H1 (cell line): ENCODE results near the gene NYAP2. TPM values are rescaled to one million over a fixed set of nuclear protein-coding genes. Genes with fewer than 3 reads are reported as not detected.

Source experiments
- CTCF ChIA-PET: fragments of 300-600 bp; sonication (Branson Sonifier 250); formaldehyde crosslinking; loops from one replicate; lab custom pipeline; 2021; ENCODE audit not compliant: partially characterized antibody; lab: Charles Lee
- POLR2A ChIA-PET: fragments of 300-600 bp; sonication (Branson Sonifier 250); formaldehyde crosslinking; loops from one replicate; lab custom pipeline; 2021; ENCODE audit warnings: inconsistent platforms; ENCODE audit not compliant: partially characterized antibody; lab: Charles Lee
- DNase-seq, 2 experiments: peaks; one replicate each; pipeline versions ENCODE4 v3.0.0 to v3.0.0-alpha.2; 2010 to 2022; ENCODE audit warnings: low spot score in 2 of 2, low read depth in 1 of 2, mixed read lengths in 1 of 2
- FAIRE-seq: peaks from 2 replicates; lab custom pipeline; 2011; peaks lifted over from hg19 to GRCh38; lab: Jason Lieb, UNC
- H2AFZ ChIP-seq: 2 replicates; pipeline ENCODE4 v1.8.1; 2012; ENCODE audit warnings: low read length, inconsistent platforms
- H2AK5ac ChIP-seq: 2 replicates; pipeline ENCODE4 v1.6.1; 2013; ENCODE audit warnings: low read depth, low read length
- H2BK120ac ChIP-seq: replicated peaks from 2 replicates; pipeline ENCODE3; 2013; ENCODE audit warnings: low read depth, low read length, inconsistent platforms
- H2BK12ac ChIP-seq: 2 replicates; pipeline ENCODE4 v1.6.1; 2013; ENCODE audit warnings: low read depth, low read length
- H2BK15ac ChIP-seq: 2 replicates; pipeline ENCODE4 v1.6.1; 2013; ENCODE audit warnings: low read length
- H2BK20ac ChIP-seq: 2 replicates; pipeline ENCODE4 v1.6.1; 2013; ENCODE audit warnings: low read length
- H2BK5ac ChIP-seq: 2 replicates; pipeline ENCODE4 v1.6.1; 2013; ENCODE audit warnings: low read depth, low read length
- H3K14ac ChIP-seq: 2 replicates; pipeline ENCODE4 v1.6.1; 2013; ENCODE audit warnings: inconsistent platforms; ENCODE audit not compliant: insufficient read length
- H3K18ac ChIP-seq: 2 replicates; pipeline ENCODE4 v1.6.1; 2013; ENCODE audit warnings: low read length; ENCODE audit errors: extremely low read depth
- H3K23ac ChIP-seq: 2 replicates; pipeline ENCODE4 v1.6.1; 2013; ENCODE audit warnings: inconsistent platforms; ENCODE audit not compliant: insufficient read length
- H3K23me2 ChIP-seq: 2 replicates; pipeline ENCODE4 v1.6.1; 2013; ENCODE audit warnings: low read depth, low read length
- H3K27ac ChIP-seq: 2 replicates; pipeline ENCODE4 v1.6.1; 2011; ENCODE audit warnings: low read depth, low read length, inconsistent platforms
- H3K27me3 ChIP-seq, 4 experiments: replicated peaks in 1 of 4; 1 replicate in 1 of 4; 2 replicates in 3 of 4; pipeline versions ENCODE4 v1.6.1 to v1.8.1; 2011 to 2013; ENCODE audit warnings: low read length in 3 of 4, mild to moderate bottlenecking in 3 of 4, inconsistent platforms in 2 of 4, mixed read lengths in 2 of 4, moderate library complexity in 1 of 4; ENCODE audit not compliant: control insufficient read depth in 3 of 4, insufficient read depth in 3 of 4; ENCODE audit errors: extremely low read depth in 1 of 4
- H3K36me3 ChIP-seq, 4 experiments: 2 replicates each; pipeline versions ENCODE4 v1.6.1 to v1.8.1; 2011 to 2013; ENCODE audit warnings: mild to moderate bottlenecking in 4 of 4, low read length in 3 of 4, moderate library complexity in 2 of 4, control low read depth in 1 of 4, inconsistent platforms in 1 of 4; ENCODE audit not compliant: insufficient read depth in 4 of 4, control insufficient read depth in 2 of 4
- H3K4ac ChIP-seq: replicated peaks from 2 replicates; pipeline ENCODE3; 2013; ENCODE audit warnings: low read length, low read depth, mixed read lengths, inconsistent platforms; ENCODE audit not compliant: insufficient read length
- H3K4me1 ChIP-seq, 4 experiments: replicated peaks in 1 of 4; 1 replicate in 1 of 4; 2 replicates in 3 of 4; pipeline versions ENCODE4 v1.6.1 to v1.8.1; 2011 to 2013; ENCODE audit warnings: low read length in 3 of 4, inconsistent platforms in 2 of 4, mixed read lengths in 1 of 4; ENCODE audit not compliant: insufficient read depth in 4 of 4, control insufficient read depth in 3 of 4
- H3K4me2 ChIP-seq, 2 experiments: 2 replicates each; pipeline versions ENCODE4 v1.6.1 to v1.8.1; 2011 to 2013; ENCODE audit warnings: low read depth in 2 of 2, low read length in 2 of 2, control low read depth in 1 of 2, inconsistent platforms in 1 of 2, mild to moderate bottlenecking in 1 of 2; ENCODE audit not compliant: insufficient read depth in 1 of 2
- H3K4me3 ChIP-seq, 4 experiments: fragments of 200-600, 300-600 bp in 1 of 4; sonication (generic), shearing (Covaris generic), sonication (Bioruptor Twin) in 1 of 4; 2 replicates each; pipeline versions ENCODE4 v1.5.1 to v1.8.1; 2011 to 2016; ENCODE audit warnings: low read length in 4 of 4, low read depth in 3 of 4, control low read depth in 2 of 4, inconsistent platforms in 2 of 4, mild to moderate bottlenecking in 2 of 4, mixed read lengths in 1 of 4, moderate library complexity in 1 of 4; ENCODE audit not compliant: insufficient read depth in 2 of 4; ENCODE audit errors: extremely low read depth in 1 of 4
- H3K56ac ChIP-seq: replicated peaks from 2 replicates; pipeline ENCODE3; 2013; ENCODE audit warnings: low read depth, mild to moderate bottlenecking, mixed read lengths, low read length, inconsistent platforms; ENCODE audit not compliant: insufficient read length
- H3K79me1 ChIP-seq: 2 replicates; pipeline ENCODE4 v1.6.1; 2013; ENCODE audit warnings: low read depth, low read length, control low read depth
- H3K79me2 ChIP-seq, 2 experiments: 2 replicates each; pipeline versions ENCODE4 v1.6.1 to v1.8.1; 2012 to 2013; ENCODE audit warnings: low read length in 2 of 2, mild to moderate bottlenecking in 2 of 2, inconsistent platforms in 1 of 2; ENCODE audit not compliant: insufficient read depth in 2 of 2, control insufficient read depth in 1 of 2
- H3K9ac ChIP-seq, 4 experiments: replicated peaks in 1 of 4; 1 replicate in 1 of 4; 2 replicates in 3 of 4; pipeline versions ENCODE4 v1.6.1 to v1.8.1; 2011 to 2013; ENCODE audit warnings: low read depth in 3 of 4, low read length in 3 of 4, control low read depth in 2 of 4, mild to moderate bottlenecking in 2 of 4, moderate library complexity in 2 of 4, inconsistent platforms in 1 of 4; ENCODE audit errors: extremely low read depth in 1 of 4
- H3K9me3 ChIP-seq, 2 experiments: 2 replicates each; pipeline versions ENCODE4 v1.6.1 to v1.8.1; 2012 to 2013; ENCODE audit warnings: mild to moderate bottlenecking in 2 of 2, moderate library complexity in 2 of 2, control low read depth in 1 of 2, inconsistent platforms in 1 of 2, low read depth in 1 of 2, low read length in 1 of 2, mixed read lengths in 1 of 2; ENCODE audit not compliant: insufficient read depth in 2 of 2
- H4K20me1 ChIP-seq, 2 experiments: replicated peaks in 1 of 2; 2 replicates each; pipeline versions ENCODE3 to v1.8.1; 2011 to 2013; ENCODE audit warnings: inconsistent platforms in 2 of 2, low read length in 2 of 2, mild to moderate bottlenecking in 1 of 2; ENCODE audit not compliant: insufficient read depth in 2 of 2, control insufficient read depth in 1 of 2
- H4K5ac ChIP-seq: 2 replicates; pipeline ENCODE4 v1.6.1; 2013; ENCODE audit warnings: low read length, low read depth, mixed read lengths, inconsistent platforms; ENCODE audit not compliant: insufficient read length
- H4K8ac ChIP-seq: 2 replicates; pipeline ENCODE4 v1.8.0; 2013; ENCODE audit warnings: mild to moderate bottlenecking, moderate library complexity, low read length, inconsistent platforms; ENCODE audit not compliant: insufficient read depth; ENCODE audit errors: extremely low read depth
- H4K91ac ChIP-seq: replicated peaks from 2 replicates; pipeline ENCODE3; 2013; ENCODE audit warnings: low read length, mixed read lengths, inconsistent platforms; ENCODE audit not compliant: insufficient read length
- ATF3 ChIP-seq: IDR thresholded peaks from 2 replicates; pipeline ENCODE4 v1.6.1; 2011; ENCODE audit warnings: low read depth, mild to moderate bottlenecking, low read length; ENCODE audit not compliant: insufficient read depth
- BACH1 ChIP-seq: IDR thresholded peaks from 2 replicates; pipeline ENCODE4 v1.6.1; 2012; ENCODE audit warnings: low read length, improper control_type of control experiment
- CBX8 ChIP-seq: fragments of 300-800, 300-1000 bp; sonication (generic); IDR thresholded peaks from 2 replicates; pipeline ENCODE4 v1.7.1; 2016; ENCODE audit warnings: low read depth, low read length, borderline replicate concordance
- CHD1 ChIP-seq: IDR thresholded peaks from 2 replicates; pipeline ENCODE4 v1.6.1; 2012; ENCODE audit warnings: low read depth, low read length, improper control_type of control experiment
- CTBP2 ChIP-seq: IDR thresholded peaks from 2 replicates; pipeline ENCODE4 v1.7.0; 2011; ENCODE audit warnings: borderline replicate concordance, mild to moderate bottlenecking, moderate library complexity, mixed read lengths, low read length; ENCODE audit not compliant: insufficient read depth, insufficient read length
- EP300 ChIP-seq, 2 experiments: IDR thresholded peaks; 1 replicate in 1 of 2; 2 replicates in 1 of 2; pipeline ENCODE4 v1.6.1; 2011 to 2012; ENCODE audit warnings: low read depth in 2 of 2, low read length in 2 of 2, mild to moderate bottlenecking in 2 of 2, borderline replicate concordance in 1 of 2, inconsistent platforms in 1 of 2, moderate library complexity in 1 of 2
- FOSL1 ChIP-seq: IDR thresholded peaks from 2 replicates; pipeline ENCODE4 v1.6.1; 2011; ENCODE audit warnings: mild to moderate bottlenecking, low read depth, low read length, moderate library complexity; ENCODE audit not compliant: insufficient read depth
- JUN ChIP-seq: IDR thresholded peaks from 2 replicates; pipeline ENCODE4 v1.6.1; 2011; ENCODE audit warnings: low read depth, mild to moderate bottlenecking, improper control_type of control experiment, low read length
- KDM4A ChIP-seq: IDR thresholded peaks from one replicate; pipeline ENCODE4 v1.7.1; 2012; ENCODE audit warnings: low read depth, mild to moderate bottlenecking, moderate library complexity, low read length, inconsistent platforms; ENCODE audit not compliant: severe bottlenecking
- MAFK ChIP-seq: IDR thresholded peaks from 2 replicates; pipeline ENCODE4 v1.6.1; 2012; ENCODE audit warnings: low read depth, mild to moderate bottlenecking, improper control_type of control experiment, low read length
- RNF2 ChIP-seq: fragments of 200-900, 300-1000 bp; sonication (generic); IDR thresholded peaks from 2 replicates; pipeline ENCODE4 v1.7.1; 2016; ENCODE audit warnings: borderline replicate concordance, low read depth, mild to moderate bottlenecking, antibody characterized with exemption, low read length; ENCODE audit not compliant: poor library complexity, severe bottlenecking; ENCODE audit errors: missing control alignments
- SIRT6 ChIP-seq: IDR thresholded peaks from one replicate; pipeline ENCODE4 v1.7.1; 2012; ENCODE audit warnings: low read length, inconsistent platforms
- SP2 ChIP-seq: IDR thresholded peaks from 2 replicates; pipeline ENCODE4 v1.6.1; 2012; ENCODE audit warnings: mild to moderate bottlenecking, low read length, inconsistent platforms
- YY1 ChIP-seq: IDR thresholded peaks from 2 replicates; pipeline ENCODE4 v1.6.1; 2011; ENCODE audit warnings: low read depth, mild to moderate bottlenecking, low read length
- WGBS, 2 experiments: shearing (Covaris generic) in 1 of 2; methylation state at CpG; one replicate each; pipeline versions ENCODE4 v1.1.6 to v1.1.7; 2013 to 2015; ENCODE audit warnings: low lambda C conversion rate in 2 of 2, mixed read lengths in 2 of 2, inconsistent platforms in 1 of 2, low coverage in 1 of 2, missing lambda C conversion rate in 1 of 2; ENCODE audit not compliant: insufficient replicate concordance in 2 of 2, insufficient coverage in 1 of 2, insufficient read length in 1 of 2; ENCODE audit errors: extremely low coverage in 1 of 2, missing lambda C conversion rate in 1 of 2; 5-methylcytosine and 5-hydroxymethylcytosine counted together
- polyA plus RNA-seq, 7 experiments: library from polyadenylated mRNA; depleted of rRNA in 3 of 7; stranded (reverse) in 5 of 7; unstranded in 2 of 7; fragments of >200 nt in 5 of 7; fragments of 200-250 nt in 2 of 7; gene quantifications; 1 replicate in 5 of 7; 2 replicates in 1 of 7; 4 replicates in 1 of 7; pipeline versions ENCODE4 v1.2.1 to v1.2.3, GENCODE V29; 2011 to 2013; ENCODE audit warnings: missing spikeins in 2 of 7, mixed read lengths in 2 of 7
- total RNA-seq: library from RNA; stranded (reverse); fragmentation: NEBNext Ultra II Directional; extraction: Animal tissue kit (Norgen Biotek cat#: 25700); gene quantifications from 2 replicates; pipeline ENCODE4 v1.2.1, GENCODE V29; 2021

NYAP2 gene
- total and polyA plus RNA-seq, 2 of the 8 experiments (the other 6 are each of a cell fraction or from before 2014, with no cell fraction given): not detected

GRCh38 chr2:225597911-225598310 lies 198.4 kb downstream of the NYAP2 start:
- Histone ChIP-seq H3K23me2 (no peaks in the 10 kb centered on the region), H4K91ac (no peak overlapping the region), H3K79me1 (no peaks in the 10 kb centered on the region), H4K8ac (no peak overlapping the region), H3K4me3 (no peak overlapping the region), H3K18ac (no peak overlapping the region), H3K14ac (no peak overlapping the region), H2AK5ac (no peak overlapping the region), H2BK20ac (no peak overlapping the region), H2BK15ac (no peak overlapping the region), H3K36me3 (no peaks in the 10 kb centered on the region), H3K27ac (no peak overlapping the region), H3K23ac (no peak overlapping the region), H3K9ac (no peak overlapping the region), H4K5ac (no peak overlapping the region), H4K20me1 (no peaks in the 10 kb centered on the region), H3K4me2 (no peak overlapping the region), H3K27me3 (no peaks in the 10 kb centered on the region; a peak in 1 of 7 replicates), H3K56ac (no peak overlapping the region), H2BK120ac (no peak overlapping the region), H2BK5ac (no peak overlapping the region), H2BK12ac (no peak overlapping the region), H3K9me3 (no peaks in the 10 kb centered on the region), H2AFZ (no peak overlapping the region), H3K4me1 (no peaks in the 10 kb centered on the region), H3K4ac (no peak overlapping the region), H3K79me2 (no peaks in the 10 kb centered on the region)
- ChIA-PET POLR2A (no interaction called here), CTCF (no interaction called here)
- no peak for DNase-seq
- WGBS, 2 experiments: 92% methylated on average over 4 of the region's 4 CpGs; no CpG with 5 or more reads in 1 of the 2 experiments
- no peak for FAIRE-seq
- no peak for TF ChIP-seq JUN
- no peak for TF ChIP-seq SIRT6
- TF ChIP-seq SP2: no peak
- TF ChIP-seq MAFK: no peak
- TF ChIP-seq YY1: no peak
- no peak for TF ChIP-seq RNF2
- TF ChIP-seq KDM4A: no peak
- TF ChIP-seq CBX8: no peak
- TF ChIP-seq FOSL1: no peak
- TF ChIP-seq EP300 (IDR thresholded peaks at IDR 0.05; ENCODE audit: borderline replicate concordance in 1 of 2, low read depth in 2 of 2, low read length in 2 of 2): no peak
- TF ChIP-seq CTBP2: no peak
- no peak for TF ChIP-seq ATF3
- TF ChIP-seq BACH1: no peak
- no peak for TF ChIP-seq CHD1
